IMR-90 (cell line): ENCODE data around the gene IL36G. TPM values are rescaled to one million over a fixed set of nuclear protein-coding genes. Genes with fewer than 3 reads are reported as not detected.

Experiments used
- ATAC-seq: fragments of 200-7000 bp; cut with Tn5 transposase; 2 replicates; pipeline ENCODE4 v1.9.1; 2020; ENCODE audit warnings: low read depth, mild to moderate bottlenecking, moderate library complexity
- BruUV-seq: library from RNA; stranded (reverse); fragments of 400-500 nt; replicated peaks from 2 replicates; lab custom pipeline; 2021; lab: Mats Ljungman, UMichigan
- CTCF ChIA-PET: fragments of 300-600 bp; formaldehyde crosslinking; extraction: SDS; loops from one replicate; lab custom pipeline; 2021; ENCODE audit warnings: antibody characterized with exemption; lab: Yijun Ruan, JAX
- POLR2A ChIA-PET: fragments of 300-600 bp; sonication (Branson Sonifier 250); formaldehyde crosslinking; loops from one replicate; lab custom pipeline; 2022; ENCODE audit warnings: antibody characterized with exemption; ENCODE audit not compliant: unreplicated experiment; lab: Charles Lee
- DNase-seq: peaks from one replicate; pipeline ENCODE4 v3.0.0; 2013
- H2AFZ ChIP-seq: replicated peaks from 2 replicates; pipeline ENCODE3; 2013; ENCODE audit warnings: low read length, mild to moderate bottlenecking; ENCODE audit not compliant: poor library complexity
- H2AK5ac ChIP-seq: 2 replicates; pipeline ENCODE4 v1.6.1; 2013; ENCODE audit warnings: low read depth, low read length, inconsistent platforms
- H2AK9ac ChIP-seq: replicated peaks from 2 replicates; pipeline ENCODE3; 2013; ENCODE audit warnings: mild to moderate bottlenecking, low read depth, low read length, moderate library complexity; ENCODE audit not compliant: poor library complexity
- H2BK120ac ChIP-seq: 2 replicates; pipeline ENCODE4 v1.6.1; 2013; ENCODE audit warnings: low read depth, low read length, inconsistent platforms
- H2BK15ac ChIP-seq: 3 replicates; pipeline ENCODE4 v1.6.1; 2013; ENCODE audit warnings: low read depth, low read length, inconsistent platforms
- H2BK20ac ChIP-seq: 2 replicates; pipeline ENCODE4 v1.6.1; 2013; ENCODE audit warnings: low read depth, mild to moderate bottlenecking, inconsistent platforms, low read length, moderate library complexity
- H2BK5ac ChIP-seq: 2 replicates; pipeline ENCODE4 v1.6.1; 2013; ENCODE audit warnings: mild to moderate bottlenecking, low read depth, low read length, inconsistent platforms; ENCODE audit not compliant: poor library complexity, severe bottlenecking
- H3K14ac ChIP-seq: replicated peaks from 2 replicates; pipeline ENCODE4 v1.6.1; 2013; ENCODE audit warnings: low read depth, low read length, inconsistent platforms
- H3K18ac ChIP-seq: 2 replicates; pipeline ENCODE4 v1.6.1; 2013; ENCODE audit warnings: low read depth, low read length, control low read depth
- H3K23ac ChIP-seq: 2 replicates; pipeline ENCODE4 v1.6.1; 2013; ENCODE audit warnings: low read depth, low read length, inconsistent platforms
- H3K27ac ChIP-seq: 2 replicates; pipeline ENCODE4 v1.5.1; 2013; ENCODE audit warnings: mild to moderate bottlenecking, control low read depth, low read length; ENCODE audit not compliant: insufficient read depth
- H3K27me3 ChIP-seq: 2 replicates; pipeline ENCODE4 v1.6.1; 2013; ENCODE audit warnings: low read length; ENCODE audit not compliant: control insufficient read depth, insufficient read depth
- H3K36me3 ChIP-seq: 2 replicates; pipeline ENCODE4 v1.6.1; 2013; ENCODE audit warnings: low read length, mixed read lengths; ENCODE audit not compliant: control insufficient read depth, insufficient read depth
- H3K4ac ChIP-seq: 2 replicates; pipeline ENCODE4 v1.6.1; 2013; ENCODE audit warnings: low read depth, low read length, inconsistent platforms
- H3K4me1 ChIP-seq: 2 replicates; pipeline ENCODE4 v1.6.1; 2013; ENCODE audit warnings: low read length, mixed read lengths; ENCODE audit not compliant: control insufficient read depth, insufficient read depth
- H3K4me2 ChIP-seq: 2 replicates; pipeline ENCODE4 v1.6.1; 2013; ENCODE audit warnings: low read depth, mild to moderate bottlenecking, control low read depth, low read length, moderate library complexity
- H3K4me3 ChIP-seq: 2 replicates; pipeline ENCODE4 v1.5.1; 2013; ENCODE audit warnings: low read depth, mild to moderate bottlenecking, control low read depth, low read length, moderate library complexity; ENCODE audit not compliant: insufficient read depth
- H3K56ac ChIP-seq: 2 replicates; pipeline ENCODE4 v1.6.1; 2013; ENCODE audit warnings: low read length, inconsistent platforms; ENCODE audit not compliant: insufficient read depth; ENCODE audit errors: extremely low read depth
- H3K79me1 ChIP-seq, 2 experiments: 2 replicates each; pipeline ENCODE4 v1.6.1; 2013; ENCODE audit warnings: low read length in 2 of 2, inconsistent platforms in 1 of 2, low read depth in 1 of 2
- H3K9ac ChIP-seq: 2 replicates; pipeline ENCODE4 v1.6.1; 2013; ENCODE audit warnings: low read depth, low read length, control low read depth
- H3K9me1 ChIP-seq: 2 replicates; pipeline ENCODE4 v1.6.1; 2013; ENCODE audit warnings: low read length, inconsistent platforms; ENCODE audit not compliant: insufficient read depth
- H3K9me3 ChIP-seq: 2 replicates; pipeline ENCODE4 v1.6.1; 2013; ENCODE audit warnings: low read length; ENCODE audit not compliant: control insufficient read depth, insufficient read depth
- H4K20me1 ChIP-seq: 2 replicates; pipeline ENCODE4 v1.6.1; 2013; ENCODE audit warnings: low read length, inconsistent platforms; ENCODE audit not compliant: insufficient read depth
- H4K5ac ChIP-seq: 2 replicates; pipeline ENCODE4 v1.6.1; 2013; ENCODE audit warnings: mild to moderate bottlenecking, low read depth, low read length, control low read depth
- H4K8ac ChIP-seq, 2 experiments: 2 replicates each; pipeline ENCODE4 v1.6.1; 2013; ENCODE audit warnings: low read depth in 2 of 2, low read length in 2 of 2, control low read depth in 1 of 2, inconsistent platforms in 1 of 2
- H4K91ac ChIP-seq: 2 replicates; pipeline ENCODE4 v1.6.1; 2013; ENCODE audit warnings: low read depth, low read length, inconsistent platforms; ENCODE audit not compliant: insufficient read depth
- BHLHE40 ChIP-seq: fragments of 150-350 bp; IDR thresholded peaks from 2 replicates; pipeline ENCODE4 v1.6.1; 2016; ENCODE audit warnings: mild to moderate bottlenecking, low read depth, low read length
- CEBPB ChIP-seq: IDR thresholded peaks from 2 replicates; pipeline ENCODE4 v1.6.1; 2012; ENCODE audit warnings: low read depth, low read length, improper control_type of control experiment
- NFE2L2 ChIP-seq: fragments of 150-350 bp; IDR thresholded peaks from 2 replicates; pipeline ENCODE4 v1.6.1; 2016; ENCODE audit warnings: low read depth, mild to moderate bottlenecking, low read length
- RAD21 ChIP-seq: IDR thresholded peaks from 2 replicates; pipeline ENCODE4 v1.6.1; 2012; ENCODE audit warnings: low read length, improper control_type of control experiment
- SMC3 ChIP-seq: fragments of 150-350 bp; IDR thresholded peaks from 2 replicates; pipeline ENCODE4 v1.6.1; 2016; ENCODE audit warnings: low read depth, mild to moderate bottlenecking, antibody characterized with exemption, low read length, moderate library complexity
- WGBS, 2 experiments: methylation state at CpG; one replicate each; pipeline versions ENCODE4 v1.1.5 to v1.1.7; 2013; ENCODE audit warnings: missing lambda C conversion rate in 2 of 2; ENCODE audit not compliant: insufficient read length in 1 of 2; ENCODE audit errors: extremely low coverage in 2 of 2; 5-methylcytosine and 5-hydroxymethylcytosine counted together
- dilution Hi-C: fragments of 300-500 bp; cut with HindIII; formaldehyde crosslinking; loops from one replicate; pipeline ENCODE4 v1.14.3; 2018; ENCODE audit warnings: low sequenced_read_pairs; ENCODE audit not compliant: unreplicated experiment
- in situ Hi-C: fragments of 300-500 bp; cut with MboI; formaldehyde crosslinking; loops from 3 replicates; pipeline ENCODE4 v1.14.3; 2019; ENCODE audit warnings: low sequenced_read_pairs, inconsistent platforms, mixed read lengths
- intact Hi-C: fragments of 100-400 bp; cut with micrococcal nuclease; formaldehyde crosslinking; loops from 2 replicates; pipeline ENCODE4 v1.10.0; 2022
- polyA plus RNA-seq, 3 experiments: library from polyadenylated mRNA; depleted of rRNA; stranded (reverse); fragments of >200 nt; gene quantifications; 2 replicates each; pipeline ENCODE4 v1.2.3, GENCODE V29; 2012; ENCODE audit warnings: low replicate concordance in 1 of 3
- total RNA-seq: library from RNA; depleted of rRNA; stranded (reverse); fragments of >200 nt; gene quantifications from 2 replicates; pipeline ENCODE4 v1.2.3, GENCODE V29; 2012

Gene IL36G
- total and polyA plus RNA-seq, 2 of the 4 experiments (the other 2 are of a cell fraction), result not detected

- Histone ChIP-seq H3K27me3 (peaks cover 3% of the 10 kb centered on the region), H3K4me1 (no peaks in the 10 kb centered on the region), H3K27ac (no peak overlapping the region), H2AK9ac (no peak overlapping the region), H2AK5ac (no peak overlapping the region), H4K8ac (no peak overlapping the region), H4K91ac (no peak overlapping the region), H3K36me3 (no peaks in the 10 kb centered on the region), H2BK120ac (no peak overlapping the region), H3K4me2 (no peak overlapping the region), H2BK15ac (no peak overlapping the region), H3K4me3 (no peak overlapping the region), H2BK5ac (no peak overlapping the region), H2AFZ (no peak overlapping the region), H3K9ac (no peak overlapping the region), H3K23ac (no peak overlapping the region), H3K56ac (no peak overlapping the region), H3K18ac (no peak overlapping the region), H3K14ac (no peak overlapping the region), H2BK20ac (no peak overlapping the region), H3K9me1 (no peaks in the 10 kb centered on the region), H3K79me1 (no peaks in the 10 kb centered on the region), H3K9me3 (no peaks in the 10 kb centered on the region), H3K4ac (no peak overlapping the region), H4K5ac (no peak overlapping the region), H4K20me1 (no peaks in the 10 kb centered on the region)
- no CpG with 5 or more reads among the region's 2 CpGs for WGBS, 2 experiments
- ChIA-PET CTCF (interaction anchor here (0.6 kb wide), 1 partner anchor 21 kb away, joined by 4 read pairs; no protein-coding TSS in a partner anchor), POLR2A (no interaction called here)
- peak; percentile 2 for DNase-seq
- intact Hi-C loops (no loop called here), in situ Hi-C loops (no loop called here), dilution Hi-C loops (no loop called here)
- TF ChIP-seq BHLHE40, result no peak
- TF ChIP-seq CEBPB, result no peak
- no peak for TF ChIP-seq SMC3
- no peak for TF ChIP-seq NFE2L2
- TF ChIP-seq RAD21, result no peak
- no peak for ATAC-seq
- no TSS peak for BruUV-seq
Observed at GRCh38 chr2:113010088-113010487, 32.3 kb downstream of the IL36G start.
